Measurements from ENCODE around the gene KRT4. TPM values are rescaled to one million over a fixed set of nuclear protein-coding genes. Genes with fewer than 3 reads are reported as not detected.

The KRT4 gene
- total and polyA plus RNA-seq, 2 donors (not counting 3 experiments of a cell fraction or from before 2014, with no cell fraction given): not detected

DNA sequence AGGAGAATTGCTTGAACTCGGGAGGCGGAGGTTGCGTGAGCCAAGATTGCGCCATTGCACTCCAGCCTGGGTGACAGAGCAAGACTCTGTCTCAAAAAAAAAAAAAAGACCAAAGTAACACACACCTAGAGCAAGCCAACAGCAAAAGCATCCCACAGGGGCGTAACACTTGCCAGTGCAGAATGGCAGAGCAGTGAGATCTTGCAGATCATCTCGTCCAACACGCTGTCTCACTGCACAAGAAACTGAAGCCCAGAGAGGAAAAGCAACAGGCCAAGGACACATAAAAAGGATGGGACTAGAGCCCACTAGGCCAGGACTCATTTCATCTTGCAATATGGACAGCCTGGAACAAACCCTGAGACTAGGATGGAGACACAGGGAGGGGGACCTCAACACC lies 47.6 kb upstream of the KRT4 start:
- CTCF ChIA-PET: interaction anchor here (1.0 to 1.4 kb wide), 3 partner anchors 9 to 278 kb away, joined by 3 to 5 read pairs (median 5); no protein-coding TSS in a partner anchor
- H3K9ac ChIP-seq (replicated peaks; ENCODE audit: extremely low read depth, insufficient read depth, low read length): no peak overlapping the region
- no peaks in the 10 kb centered on the region for H4K20me1 ChIP-seq (replicated peaks; ENCODE audit: control insufficient read depth, extremely low read depth, insufficient read depth, low read length)
- FAIRE-seq (no peak), DNase-seq (ENCODE audit: low read depth, low spot score) (no peak)
- no peaks in the 10 kb centered on the region for H3K9me3 ChIP-seq (replicated peaks; ENCODE audit: control insufficient read depth, insufficient read depth, low read length)
- no peaks in the 10 kb centered on the region for H3K36me3 ChIP-seq (ENCODE audit: control insufficient read depth in 2 of 2, extremely low read depth in 1 of 2, insufficient read depth in 2 of 2, low read length in 2 of 2)
- TF ChIP-seq FOS (IDR thresholded peaks at IDR 0.05; ENCODE audit: borderline replicate concordance, insufficient read depth, low read length) (no peak), EZH2 (IDR thresholded peaks at IDR 0.05; ENCODE audit: borderline replicate concordance, low read depth, low read length, severe bottlenecking) (no peak), MYC (IDR thresholded peaks at IDR 0.05; ENCODE audit: low read depth, low read length) (no peak), POLR2AphosphoS5 (IDR thresholded peaks at IDR 0.05; ENCODE audit: insufficient read depth, low read depth, low read length) (no peak)
- TF ChIP-seq, protein P1, sequence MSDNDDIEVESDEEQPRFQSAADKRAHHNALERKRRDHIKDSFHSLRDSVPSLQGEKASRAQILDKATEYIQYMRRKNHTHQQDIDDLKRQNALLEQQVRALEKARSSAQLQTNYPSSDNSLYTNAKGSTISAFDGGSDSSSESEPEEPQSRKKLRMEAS (IDR thresholded peaks at IDR 0.05; ENCODE audit: insufficient read depth, insufficient read length): no peak
- TF ChIP-seq, protein P2, sequence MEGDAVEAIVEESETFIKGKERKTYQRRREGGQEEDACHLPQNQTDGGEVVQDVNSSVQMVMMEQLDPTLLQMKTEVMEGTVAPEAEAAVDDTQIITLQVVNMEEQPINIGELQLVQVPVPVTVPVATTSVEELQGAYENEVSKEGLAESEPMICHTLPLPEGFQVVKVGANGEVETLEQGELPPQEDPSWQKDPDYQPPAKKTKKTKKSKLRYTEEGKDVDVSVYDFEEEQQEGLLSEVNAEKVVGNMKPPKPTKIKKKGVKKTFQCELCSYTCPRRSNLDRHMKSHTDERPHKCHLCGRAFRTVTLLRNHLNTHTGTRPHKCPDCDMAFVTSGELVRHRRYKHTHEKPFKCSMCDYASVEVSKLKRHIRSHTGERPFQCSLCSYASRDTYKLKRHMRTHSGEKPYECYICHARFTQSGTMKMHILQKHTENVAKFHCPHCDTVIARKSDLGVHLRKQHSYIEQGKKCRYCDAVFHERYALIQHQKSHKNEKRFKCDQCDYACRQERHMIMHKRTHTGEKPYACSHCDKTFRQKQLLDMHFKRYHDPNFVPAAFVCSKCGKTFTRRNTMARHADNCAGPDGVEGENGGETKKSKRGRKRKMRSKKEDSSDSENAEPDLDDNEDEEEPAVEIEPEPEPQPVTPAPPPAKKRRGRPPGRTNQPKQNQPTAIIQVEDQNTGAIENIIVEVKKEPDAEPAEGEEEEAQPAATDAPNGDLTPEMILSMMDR (IDR thresholded peaks at IDR 0.05; ENCODE audit: extremely low read depth in 1 of 2, insufficient read depth in 1 of 2, low read depth in 1 of 2, low read length in 2 of 2): no peak
- no peak overlapping the region for H3K4me2 ChIP-seq (ENCODE audit: insufficient read depth, low read length)
- intact Hi-C loops (cut with micrococcal nuclease) (loop anchor here (10.0 kb wide), 1 partner anchor 167 kb away; no protein-coding TSS in a partner anchor), dilution Hi-C loops (cut with MboI; ENCODE audit: extremely low pct_ligation_motif_present, low sequenced_read_pairs) (no loop called here)
- H3K79me2 ChIP-seq (ENCODE audit: control insufficient read depth, insufficient read depth, low read length): no peaks in the 10 kb centered on the region
- no peak overlapping the region for H3K27ac ChIP-seq (ENCODE audit: insufficient read depth, low read depth, low read length)
- H3K4me3 ChIP-seq (replicated peaks in 1 of 3; ENCODE audit: insufficient read depth in 1 of 3, low read depth in 1 of 3, low read length in 3 of 3): no peak overlapping the region
- H3K9me1 ChIP-seq (replicated peaks; ENCODE audit: control insufficient read depth, extremely low read depth, insufficient read depth, low read length): no peaks in the 10 kb centered on the region
- no TSS peak for BruUV-seq (replicated peaks)
- no peak overlapping the region for H2AFZ ChIP-seq (ENCODE audit: low read depth, low read length)
- peaks cover 0 to 3% of the 10 kb centered on the region in 2 experiments for H3K27me3 ChIP-seq (ENCODE audit: control insufficient read depth in 2 of 2, insufficient read depth in 2 of 2, low read length in 2 of 2)
- no peaks in the 10 kb centered on the region for H3K4me1 ChIP-seq (ENCODE audit: control insufficient read depth, extremely low read depth, insufficient read depth, low read length)
- POLR2A ChIA-PET: interaction anchor here (0.7 kb wide), 1 partner anchor 9 kb away, joined by 4 read pairs; no protein-coding TSS in a partner anchor
